ENCODE measurements around the gene ITIH1.

The ITIH1 gene

DNA sequence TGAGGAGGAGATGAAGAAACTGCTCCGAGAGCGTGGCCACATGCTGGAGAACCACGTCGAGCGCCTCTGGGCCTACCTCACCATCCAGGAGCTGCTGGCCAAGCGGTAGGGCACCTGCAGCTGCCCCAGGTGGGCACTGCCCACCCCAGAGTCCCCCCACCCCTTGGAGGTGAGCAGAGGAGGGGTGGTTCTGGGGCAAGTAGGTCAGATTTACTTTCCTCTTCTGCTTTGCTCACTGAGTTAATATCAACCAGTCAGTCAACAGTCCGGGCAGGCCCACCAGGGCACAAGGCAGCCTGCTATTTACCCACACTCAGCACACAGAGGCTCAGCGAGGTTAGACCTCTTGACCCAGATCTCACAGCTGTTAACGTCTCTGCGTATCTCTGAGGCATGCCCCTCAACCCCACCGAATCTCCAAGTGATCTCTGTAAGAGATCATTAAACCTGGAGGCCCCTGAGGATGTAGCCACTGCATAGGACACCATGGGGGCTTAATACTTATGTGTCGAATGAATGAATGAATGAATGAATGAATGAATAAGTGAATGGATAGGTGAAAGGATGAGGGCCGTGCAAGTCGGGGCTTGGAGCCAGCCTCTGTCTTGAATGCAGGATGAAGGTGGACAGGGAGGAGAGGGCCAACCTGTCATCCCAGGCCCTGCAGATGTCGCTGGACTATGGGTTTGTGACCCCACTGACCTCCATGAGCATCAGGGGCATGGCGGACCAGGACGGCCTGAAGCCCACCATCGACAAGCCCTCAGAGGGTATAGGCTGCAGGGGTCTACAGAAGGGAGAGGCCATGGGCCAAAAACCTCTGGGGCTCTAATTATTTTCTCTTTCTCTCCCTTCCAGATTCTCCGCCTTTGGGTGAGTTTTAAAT is 9.2 kb downstream of the ITIH1 start:
- H3K4me3 ChIP-seq (ENCODE audit: low read length) = no peak overlapping the region
- no peaks in the 10 kb centered on the region for H3K9me3 ChIP-seq (ENCODE audit: control insufficient read depth, low read length)
- no peak for DNase-seq (ENCODE audit: low read depth)

DNA sequence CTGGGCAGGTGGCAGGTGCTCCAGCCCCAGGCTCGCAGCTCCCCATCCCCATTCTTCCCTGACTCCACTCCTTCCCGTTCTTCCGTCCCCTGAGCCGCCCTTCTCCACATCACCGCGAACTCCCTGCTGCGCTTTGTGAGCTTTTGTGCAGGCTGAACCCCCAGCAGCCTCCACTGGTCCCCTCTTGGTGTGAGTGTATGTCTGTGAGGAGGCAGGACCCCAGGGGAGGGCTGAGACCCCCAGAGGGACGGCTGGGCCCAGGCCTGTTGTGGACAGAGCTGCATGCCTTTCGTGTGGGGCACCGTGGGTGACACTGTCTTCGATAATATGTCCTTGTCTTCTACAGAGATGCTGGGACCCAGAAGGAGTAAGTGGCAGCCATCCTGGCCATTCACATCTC is 9.8 kb downstream of the ITIH1 start:
- DNase-seq (ENCODE audit: low read depth) = no peak
- no peak overlapping the region for H3K4me3 ChIP-seq (ENCODE audit: low read length)
- peaks cover 6% of the 10 kb centered on the region for H3K4me1 ChIP-seq (ENCODE audit: control insufficient read depth, insufficient read depth, low read length)
- no peaks in the 10 kb centered on the region for H3K9me3 ChIP-seq (ENCODE audit: control insufficient read depth, low read length)
- H3K9ac ChIP-seq (ENCODE audit: low read length) = no peak overlapping the region
- peaks cover 3% of the 10 kb centered on the region for H3K36me3 ChIP-seq (ENCODE audit: control insufficient read depth, insufficient read depth, low read length, severe bottlenecking)
- peaks cover 25% of the 10 kb centered on the region for H3K27me3 ChIP-seq (replicated peaks; ENCODE audit: control insufficient read depth, insufficient read depth, low read length)

More for the DNA sequence above, 9.2 kb downstream of the ITIH1 start:
- Histone ChIP-seq H3K4me1 (ENCODE audit: control insufficient read depth, insufficient read depth, low read length) (peaks cover 6% of the 10 kb centered on the region), H3K9ac (ENCODE audit: low read length) (no peak overlapping the region), H3K27me3 (replicated peaks; ENCODE audit: control insufficient read depth, insufficient read depth, low read length) (peaks cover 30% of the 10 kb centered on the region), H3K36me3 (ENCODE audit: control insufficient read depth, insufficient read depth, low read length, severe bottlenecking) (peaks cover 3% of the 10 kb centered on the region)

DNA sequence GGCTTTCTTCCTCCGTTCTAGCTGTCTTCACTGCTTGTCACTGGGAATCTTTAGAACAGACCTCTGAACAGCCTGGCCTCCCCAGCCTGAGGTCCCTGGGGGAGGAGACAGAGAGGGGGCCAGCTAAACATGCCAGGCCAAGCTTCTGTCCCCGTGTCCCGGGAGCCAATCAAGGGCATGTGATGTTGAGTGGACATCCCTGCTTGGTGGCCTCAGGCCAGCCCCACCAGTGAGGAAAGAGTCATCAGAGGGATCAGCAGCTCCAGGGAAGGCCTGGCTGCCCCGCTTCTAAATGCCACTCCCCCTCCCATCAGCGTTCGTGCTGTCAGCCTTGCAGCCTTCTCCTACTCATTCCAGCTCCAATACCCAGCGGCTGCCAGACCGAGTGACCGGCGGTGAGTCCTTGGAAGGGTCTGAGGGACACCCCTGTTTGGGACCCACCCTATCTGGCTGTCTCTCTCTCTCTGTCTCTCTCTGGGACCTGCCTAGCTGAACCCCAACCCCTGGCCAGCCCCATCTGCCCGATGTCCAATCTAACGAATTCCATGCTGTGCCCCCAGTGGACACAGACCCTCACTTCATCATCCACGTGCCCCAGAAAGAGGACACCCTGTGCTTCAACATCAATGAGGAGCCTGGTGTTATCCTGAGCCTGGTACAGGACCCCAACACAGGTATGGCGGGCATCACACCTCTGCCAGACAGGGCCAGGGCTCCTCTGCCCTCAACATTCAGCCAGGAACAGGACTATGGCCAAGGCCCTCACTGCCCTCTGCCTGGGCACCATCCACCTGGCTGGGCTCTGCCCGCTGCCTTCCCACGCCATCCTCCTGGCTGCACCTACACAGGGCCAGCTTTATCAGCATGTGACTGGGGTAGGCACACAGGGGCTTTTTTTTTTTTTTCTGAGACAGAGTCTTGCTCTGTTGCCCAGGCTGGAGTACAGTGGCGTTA is 10.6 kb downstream of the ITIH1 start:
- peaks cover 3% of the 10 kb centered on the region for H3K36me3 ChIP-seq (ENCODE audit: control insufficient read depth, insufficient read depth, low read length, severe bottlenecking)
- no peak for DNase-seq (ENCODE audit: low read depth)
- peak overlapping the region; percentile 78 for H3K9ac ChIP-seq (ENCODE audit: low read length)
- peak overlapping the region; percentile 73 for H3K4me3 ChIP-seq (ENCODE audit: low read length)
- H3K27me3 ChIP-seq (replicated peaks; ENCODE audit: control insufficient read depth, insufficient read depth, low read length) = peaks cover 18% of the 10 kb centered on the region
- H3K9me3 ChIP-seq (ENCODE audit: control insufficient read depth, low read length) = no peaks in the 10 kb centered on the region
- peaks cover 6% of the 10 kb centered on the region for H3K4me1 ChIP-seq (ENCODE audit: control insufficient read depth, insufficient read depth, low read length)

DNA sequence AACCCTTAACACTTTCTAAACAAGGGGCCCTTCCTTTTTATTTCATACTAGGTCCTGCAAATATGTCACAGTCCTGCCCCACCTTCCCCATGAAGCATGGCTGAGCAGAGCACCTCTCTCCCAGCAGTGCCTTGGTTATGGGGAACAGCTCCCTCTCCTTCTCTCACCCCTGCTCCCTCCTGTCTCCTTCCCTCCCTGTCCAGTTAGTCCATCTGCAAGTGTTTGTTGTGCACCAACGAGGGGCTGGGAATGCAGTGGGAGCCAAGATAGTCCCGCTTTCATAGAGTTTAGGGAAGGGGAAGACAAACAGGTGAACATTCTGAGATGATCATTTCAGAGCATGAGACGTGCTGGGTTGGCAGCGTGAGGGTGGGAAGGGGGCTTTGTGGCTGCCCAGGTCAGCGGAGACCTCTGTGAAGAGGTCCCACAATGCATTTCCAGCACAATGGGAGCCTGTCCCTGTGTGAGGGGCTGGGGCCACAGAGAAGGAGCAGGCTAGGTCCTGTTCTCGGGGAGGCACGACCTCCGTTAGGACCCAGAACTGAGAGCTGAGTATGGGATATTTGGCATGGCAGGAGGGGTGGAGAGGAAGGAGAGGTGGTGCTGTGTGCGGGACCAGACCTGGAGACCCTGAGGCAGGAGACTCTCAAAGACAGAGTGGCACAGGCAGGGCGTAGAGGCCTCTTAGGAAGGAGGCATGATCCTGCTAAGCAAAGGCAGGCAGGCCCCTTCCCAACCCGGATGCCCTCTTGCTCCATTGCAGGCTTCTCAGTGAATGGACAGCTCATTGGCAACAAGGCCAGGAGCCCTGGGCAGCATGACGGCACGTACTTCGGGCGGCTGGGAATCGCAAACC is 11.7 kb downstream of the ITIH1 start:
- Histone ChIP-seq H3K4me3 (ENCODE audit: low read length) (peak overlapping the region; percentile 73), H3K27me3 (replicated peaks; ENCODE audit: control insufficient read depth, insufficient read depth, low read length) (peaks cover 8% of the 10 kb centered on the region), H3K4me1 (ENCODE audit: control insufficient read depth, insufficient read depth, low read length) (peaks cover 6% of the 10 kb centered on the region), H3K9me3 (ENCODE audit: control insufficient read depth, low read length) (no peaks in the 10 kb centered on the region), H3K9ac (ENCODE audit: low read length) (peak overlapping the region; percentile 78), H3K36me3 (ENCODE audit: control insufficient read depth, insufficient read depth, low read length, severe bottlenecking) (peaks cover 3% of the 10 kb centered on the region)
- DNase-seq (ENCODE audit: low read depth) = no peak

DNA sequence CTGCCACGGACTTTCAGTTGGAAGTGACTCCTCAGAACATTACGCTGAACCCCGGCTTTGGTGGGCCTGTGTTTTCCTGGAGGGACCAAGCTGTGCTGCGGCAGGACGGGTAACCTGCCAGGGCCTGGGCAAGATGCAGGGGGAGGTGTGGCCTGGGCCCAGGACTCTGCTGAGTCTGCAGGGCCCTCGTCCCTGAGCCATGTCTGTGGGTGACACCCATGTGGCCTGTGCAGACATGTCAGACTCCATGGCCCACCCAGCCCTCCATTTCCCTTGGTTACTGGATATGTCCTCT is 12.3 kb downstream of the ITIH1 start:
- Histone ChIP-seq H3K4me3 (ENCODE audit: low read length) (peak overlapping the region; percentile 73), H3K9ac (ENCODE audit: low read length) (peak overlapping the region; percentile 78), H3K9me3 (ENCODE audit: control insufficient read depth, low read length) (no peaks in the 10 kb centered on the region), H3K4me1 (ENCODE audit: control insufficient read depth, insufficient read depth, low read length) (peaks cover 6% of the 10 kb centered on the region), H3K27me3 (replicated peaks; ENCODE audit: control insufficient read depth, insufficient read depth, low read length) (peaks cover 8% of the 10 kb centered on the region), H3K36me3 (ENCODE audit: control insufficient read depth, insufficient read depth, low read length, severe bottlenecking) (peaks cover 3% of the 10 kb centered on the region)
- DNase-seq (ENCODE audit: low read depth) = no peak

DNA sequence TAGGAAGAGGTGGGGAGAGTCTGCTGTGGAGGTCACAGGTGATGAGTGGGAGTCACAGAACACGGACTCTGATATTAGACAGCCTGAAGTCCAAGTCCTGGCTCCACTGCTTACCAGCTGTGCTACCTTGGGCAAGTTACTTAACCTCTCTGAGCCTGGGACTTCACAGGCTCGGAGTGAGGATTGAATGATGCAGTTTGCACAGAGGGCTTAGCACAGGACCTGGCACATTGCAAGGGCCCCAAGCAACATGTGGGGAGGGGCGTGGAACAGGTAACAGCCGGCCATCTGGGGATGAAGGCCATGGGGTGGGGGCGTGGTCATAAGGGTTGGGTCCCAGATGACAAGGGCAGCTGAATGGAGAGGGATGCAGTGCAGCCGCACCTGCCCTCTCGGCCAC is 12.9 kb downstream of the ITIH1 start:
- H3K9me3 ChIP-seq (ENCODE audit: control insufficient read depth, low read length) = no peaks in the 10 kb centered on the region
- H3K27me3 ChIP-seq (replicated peaks; ENCODE audit: control insufficient read depth, insufficient read depth, low read length) = peaks cover 2% of the 10 kb centered on the region
- peak overlapping the region; percentile 8 for H3K4me3 ChIP-seq (ENCODE audit: low read length)
- peaks cover 3% of the 10 kb centered on the region for H3K36me3 ChIP-seq (ENCODE audit: control insufficient read depth, insufficient read depth, low read length, severe bottlenecking)
- H3K9ac ChIP-seq (ENCODE audit: low read length) = no peak overlapping the region
- DNase-seq (ENCODE audit: low read depth) = no peak
- H3K4me1 ChIP-seq (ENCODE audit: control insufficient read depth, insufficient read depth, low read length) = peaks cover 6% of the 10 kb centered on the region

DNA sequence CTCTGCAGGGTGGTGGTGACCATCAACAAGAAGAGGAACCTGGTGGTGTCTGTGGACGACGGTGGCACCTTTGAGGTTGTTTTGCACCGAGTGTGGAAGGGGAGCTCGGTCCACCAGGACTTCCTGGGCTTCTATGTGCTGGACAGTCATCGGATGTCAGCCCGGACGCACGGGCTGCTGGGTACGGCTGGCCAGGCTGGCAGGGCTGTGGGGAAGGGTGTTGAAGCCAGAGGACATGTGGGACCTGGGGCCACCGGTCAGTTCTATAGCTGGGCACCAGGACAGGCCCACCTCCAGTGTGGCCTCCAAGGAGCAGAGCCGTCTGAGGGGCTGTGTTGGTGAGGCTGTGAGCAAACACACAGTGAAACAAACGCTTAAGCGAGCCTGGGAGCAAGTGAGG is 13.3 kb downstream of the ITIH1 start:
- no peaks in the 10 kb centered on the region for H3K27me3 ChIP-seq (replicated peaks; ENCODE audit: control insufficient read depth, insufficient read depth, low read length)

DNA sequence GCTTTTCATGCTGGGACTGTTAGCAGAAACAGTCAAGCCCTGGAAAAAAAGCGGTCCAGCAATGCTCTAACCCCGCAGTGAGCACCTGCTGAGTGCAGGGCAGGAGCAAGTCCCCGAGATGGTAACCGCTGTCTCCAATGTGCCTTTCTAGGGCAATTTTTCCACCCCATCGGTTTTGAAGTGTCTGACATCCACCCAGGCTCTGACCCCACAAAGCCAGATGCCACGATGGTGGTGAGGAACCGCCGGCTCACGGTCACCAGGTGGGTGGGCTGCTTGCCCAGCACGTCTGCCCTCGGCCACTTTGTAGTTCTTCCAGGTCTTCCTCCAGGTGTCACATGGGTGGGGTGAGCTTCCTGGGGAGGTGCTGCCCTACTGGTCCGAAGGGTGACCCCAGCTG is 14.0 kb downstream of the ITIH1 start:
- Histone ChIP-seq H3K4me1 (ENCODE audit: control insufficient read depth, insufficient read depth, low read length) (peaks cover 6% of the 10 kb centered on the region), H3K4me3 (ENCODE audit: low read length) (no peak overlapping the region), H3K27me3 (replicated peaks; ENCODE audit: control insufficient read depth, insufficient read depth, low read length) (peaks cover under 1% of the 10 kb centered on the region), H3K36me3 (ENCODE audit: control insufficient read depth, insufficient read depth, low read length, severe bottlenecking) (peaks cover 3% of the 10 kb centered on the region), H3K9ac (ENCODE audit: low read length) (no peak overlapping the region), H3K9me3 (ENCODE audit: control insufficient read depth, low read length) (no peaks in the 10 kb centered on the region)
- DNase-seq (ENCODE audit: low read depth) = no peak

More for the DNA sequence above, 13.3 kb downstream of the ITIH1 start:
- no peak overlapping the region for H3K4me3 ChIP-seq (ENCODE audit: low read length)
- no peak for DNase-seq (ENCODE audit: low read depth)
- H3K36me3 ChIP-seq (ENCODE audit: control insufficient read depth, insufficient read depth, low read length, severe bottlenecking) = peaks cover 3% of the 10 kb centered on the region
- peaks cover 6% of the 10 kb centered on the region for H3K4me1 ChIP-seq (ENCODE audit: control insufficient read depth, insufficient read depth, low read length)
- no peaks in the 10 kb centered on the region for H3K9me3 ChIP-seq (ENCODE audit: control insufficient read depth, low read length)
- H3K9ac ChIP-seq (ENCODE audit: low read length) = no peak overlapping the region

DNA sequence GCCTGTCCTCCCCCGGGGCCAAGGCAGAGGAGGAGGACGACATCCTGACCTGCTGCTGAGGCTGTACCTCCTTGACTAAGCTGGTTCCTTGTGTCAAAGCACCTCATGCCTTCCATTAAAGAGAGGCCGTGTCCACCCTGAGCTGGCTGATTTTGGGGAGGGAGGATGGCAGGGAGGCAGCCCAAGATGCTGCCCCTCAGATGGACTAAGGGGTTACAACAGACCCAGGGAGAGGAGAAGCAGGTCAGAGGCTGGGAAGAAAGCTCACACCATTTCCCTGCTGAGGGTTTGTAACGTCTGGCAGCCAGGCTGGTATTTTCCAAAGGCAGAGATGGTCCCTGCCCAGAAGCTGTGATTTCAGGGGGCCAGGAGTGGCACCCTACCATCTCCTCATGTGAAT is 14.5 kb downstream of the ITIH1 start:
- Histone ChIP-seq H3K9ac (ENCODE audit: low read length) (no peak overlapping the region), H3K4me3 (ENCODE audit: low read length) (no peak overlapping the region), H3K36me3 (ENCODE audit: control insufficient read depth, insufficient read depth, low read length, severe bottlenecking) (peaks cover 3% of the 10 kb centered on the region), H3K27me3 (replicated peaks; ENCODE audit: control insufficient read depth, insufficient read depth, low read length) (peaks cover 4% of the 10 kb centered on the region), H3K9me3 (ENCODE audit: control insufficient read depth, low read length) (no peaks in the 10 kb centered on the region), H3K4me1 (ENCODE audit: control insufficient read depth, insufficient read depth, low read length) (peaks cover 6% of the 10 kb centered on the region)
- DNase-seq (ENCODE audit: low read depth) = no peak

DNA sequence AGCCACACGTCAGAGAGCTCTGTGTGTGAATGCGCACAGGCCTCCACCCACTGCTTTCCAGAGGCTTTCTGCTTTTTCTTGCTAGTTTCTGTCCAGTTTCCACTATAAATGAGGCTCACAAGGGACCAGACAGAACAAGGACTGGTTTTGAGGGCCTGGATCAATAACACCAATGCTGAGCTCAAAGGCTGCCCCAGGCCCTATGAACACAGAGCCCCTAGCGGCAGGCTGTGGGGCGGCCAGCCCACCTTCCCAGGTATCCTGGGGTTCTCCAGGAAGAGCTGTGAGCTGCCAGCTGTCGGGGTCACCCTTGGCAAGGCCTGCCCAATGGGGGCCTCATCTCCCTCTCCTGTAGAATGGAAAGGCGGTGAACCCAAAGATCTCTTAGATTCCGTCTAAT is 15.0 kb downstream of the ITIH1 start:
- Histone ChIP-seq H3K4me3 (ENCODE audit: low read length) (no peak overlapping the region), H3K9me3 (ENCODE audit: control insufficient read depth, low read length) (no peaks in the 10 kb centered on the region), H3K4me1 (ENCODE audit: control insufficient read depth, insufficient read depth, low read length) (peaks cover 3% of the 10 kb centered on the region), H3K9ac (ENCODE audit: low read length) (no peak overlapping the region), H3K36me3 (ENCODE audit: control insufficient read depth, insufficient read depth, low read length, severe bottlenecking) (peaks cover 3% of the 10 kb centered on the region), H3K27me3 (replicated peaks; ENCODE audit: control insufficient read depth, insufficient read depth, low read length) (peaks cover 4% of the 10 kb centered on the region)
- no peak for DNase-seq (ENCODE audit: low read depth)

All from adipocyte (in vitro differentiated cells).